Measurements from ENCODE around the gene MIB2.
A peak's percentile ranks its signal among the peaks of the same experiment; 100 is the strongest.
"Not testable (repeated sequence)": the region's sequence is repeated elsewhere in the genome, so short reads cannot be mapped to it uniquely, and the experiment has no call there.

MIB2 gene

DNA sequence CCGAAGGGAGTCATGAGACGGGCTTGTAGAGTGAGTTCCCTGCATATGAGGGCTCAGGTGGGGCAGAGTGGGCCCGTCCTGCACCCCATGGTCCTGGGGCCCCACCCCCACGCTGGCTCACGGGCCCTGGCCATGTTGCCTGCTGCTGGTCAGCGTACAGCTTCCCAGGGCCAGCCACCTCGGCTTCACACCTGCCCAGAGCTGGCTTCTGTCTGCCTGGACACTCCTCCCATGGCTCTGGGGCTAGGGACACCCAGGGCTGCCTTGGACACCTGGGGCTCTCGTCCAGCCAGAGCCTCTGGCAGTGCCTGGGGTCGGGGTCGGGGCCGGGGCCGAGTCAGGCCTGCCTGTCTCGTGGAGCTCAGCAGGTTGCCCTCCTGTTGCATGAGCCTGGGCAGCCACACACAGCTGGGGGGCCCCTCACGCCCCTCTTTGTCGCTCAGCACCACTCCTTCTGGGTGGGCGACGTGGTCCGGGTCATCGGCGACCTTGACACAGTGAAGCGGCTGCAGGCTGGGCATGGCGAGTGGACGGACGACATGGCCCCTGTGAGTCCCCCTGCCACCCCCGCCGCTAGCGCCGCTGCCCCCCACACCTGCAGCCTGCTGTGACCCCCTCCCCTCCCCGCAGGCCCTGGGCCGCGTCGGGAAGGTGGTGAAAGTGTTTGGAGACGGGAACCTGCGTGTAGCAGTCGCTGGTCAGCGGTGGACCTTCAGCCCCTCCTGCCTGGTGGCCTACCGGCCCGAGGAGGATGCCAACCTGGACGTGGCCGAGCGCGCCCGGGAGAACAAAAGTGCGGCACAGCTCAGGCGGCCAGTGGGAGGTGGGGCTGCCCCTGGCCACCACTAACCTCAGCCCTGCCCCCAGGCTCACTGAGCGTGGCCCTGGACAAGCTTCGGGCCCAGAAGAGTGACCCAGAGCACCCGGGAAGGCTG is 11.2 kb downstream of the MIB2 start:
- no peak for DNase-seq (ENCODE audit: low read depth in 2 of 3, low spot score in 1 of 3)

DNA sequence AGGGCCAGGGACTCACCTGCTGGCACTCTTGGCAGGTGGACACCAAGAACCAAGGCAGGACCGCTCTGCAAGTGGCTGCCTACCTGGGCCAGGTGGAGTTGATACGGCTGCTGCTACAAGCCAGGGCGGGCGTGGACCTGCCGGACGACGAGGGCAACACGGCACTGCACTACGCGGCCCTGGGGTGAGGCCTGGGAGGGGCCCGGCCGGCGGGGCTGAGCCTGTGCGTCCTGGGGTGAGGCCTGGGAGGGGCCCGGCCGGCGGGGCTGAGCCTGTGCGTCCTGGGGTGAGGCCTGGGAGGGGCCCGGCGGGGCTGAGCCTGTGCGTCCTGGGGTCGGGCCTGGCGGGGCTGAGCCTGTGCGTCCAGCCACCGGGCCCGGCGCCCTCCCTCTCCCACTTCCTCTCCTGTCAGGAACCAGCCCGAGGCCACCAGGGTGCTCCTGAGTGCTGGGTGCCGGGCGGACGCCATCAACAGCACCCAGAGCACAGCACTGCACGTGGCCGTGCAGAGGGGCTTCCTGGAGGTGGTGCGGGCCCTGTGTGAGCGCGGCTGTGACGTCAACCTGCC is 12.0 kb downstream of the MIB2 start:
- no peak for DNase-seq (ENCODE audit: low read depth in 2 of 3, low spot score in 1 of 3)

DNA sequence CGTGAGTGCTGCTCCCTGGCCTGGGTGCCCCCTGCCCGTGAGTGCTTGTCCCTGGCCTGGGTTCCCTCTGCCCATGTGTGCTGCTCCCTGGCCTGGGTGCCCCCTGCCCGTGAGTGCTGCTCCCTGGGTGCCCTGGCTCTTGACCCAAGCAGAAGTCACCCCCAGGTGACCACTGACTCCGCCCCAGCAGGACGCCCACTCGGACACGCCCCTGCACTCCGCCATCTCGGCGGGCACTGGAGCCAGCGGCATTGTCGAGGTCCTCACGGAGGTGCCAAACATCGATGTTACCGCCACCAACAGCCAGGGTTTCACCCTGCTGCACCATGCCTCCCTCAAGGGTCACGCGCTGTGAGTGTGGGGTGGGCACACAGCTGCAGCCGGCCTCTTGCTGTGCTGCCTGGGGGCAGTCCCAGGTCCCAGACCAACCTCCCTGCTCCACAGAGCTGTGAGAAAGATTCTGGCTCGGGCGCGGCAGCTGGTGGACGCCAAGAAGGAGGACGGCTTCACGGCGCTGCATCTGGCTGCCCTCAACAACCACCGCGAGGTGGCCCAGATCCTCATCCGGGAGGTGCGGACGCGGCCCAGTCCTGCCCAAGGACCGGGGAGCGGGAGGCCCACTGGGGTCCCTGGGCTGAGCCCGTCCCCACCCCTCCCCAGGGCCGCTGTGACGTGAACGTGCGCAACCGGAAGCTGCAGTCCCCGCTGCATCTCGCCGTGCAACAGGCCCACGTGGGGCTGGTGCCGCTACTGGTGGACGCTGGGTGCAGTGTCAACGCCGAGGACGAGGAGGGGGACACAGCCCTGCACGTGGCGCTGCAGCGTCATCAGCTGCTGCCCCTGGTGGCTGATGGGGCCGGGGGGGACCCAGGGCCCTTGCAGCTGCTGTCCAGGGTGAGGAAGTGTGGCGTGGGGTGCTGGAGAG is 12.8 kb downstream of the MIB2 start:
- no peak for DNase-seq (ENCODE audit: low read depth in 2 of 3, low spot score in 1 of 3)

DNA sequence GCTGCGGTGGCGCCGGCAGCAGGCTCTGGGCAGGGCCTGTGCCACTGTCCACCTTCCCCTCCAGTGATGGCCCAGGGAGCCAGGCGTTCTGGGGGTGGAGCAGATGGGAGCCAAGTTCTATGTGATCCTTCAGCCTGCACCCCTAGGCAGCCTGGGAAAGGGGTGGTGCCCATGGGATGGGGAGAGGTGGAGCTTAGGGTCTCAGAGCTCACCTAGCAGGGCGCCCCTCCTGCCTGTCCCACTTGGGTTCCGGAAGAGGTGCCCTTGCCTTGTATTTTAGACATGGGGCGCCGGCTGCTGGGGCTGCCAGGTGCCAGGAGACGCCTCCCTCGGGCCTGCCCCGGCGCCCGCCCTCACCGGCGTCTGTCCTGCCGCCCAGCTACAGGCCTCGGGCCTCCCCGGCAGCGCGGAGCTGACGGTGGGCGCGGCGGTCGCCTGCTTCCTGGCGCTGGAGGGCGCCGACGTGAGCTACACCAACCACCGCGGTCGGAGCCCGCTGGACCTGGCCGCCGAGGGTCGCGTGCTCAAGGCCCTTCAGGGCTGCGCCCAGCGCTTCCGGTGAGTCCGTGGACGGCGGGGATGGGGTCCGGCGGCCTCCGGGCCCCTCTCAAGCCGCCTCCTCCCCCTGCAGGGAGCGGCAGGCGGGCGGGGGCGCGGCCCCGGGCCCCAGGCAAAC is 13.6 kb downstream of the MIB2 start:
- DNase-seq (ENCODE audit: low read depth in 2 of 3, low spot score in 1 of 3): no peak

DNA sequence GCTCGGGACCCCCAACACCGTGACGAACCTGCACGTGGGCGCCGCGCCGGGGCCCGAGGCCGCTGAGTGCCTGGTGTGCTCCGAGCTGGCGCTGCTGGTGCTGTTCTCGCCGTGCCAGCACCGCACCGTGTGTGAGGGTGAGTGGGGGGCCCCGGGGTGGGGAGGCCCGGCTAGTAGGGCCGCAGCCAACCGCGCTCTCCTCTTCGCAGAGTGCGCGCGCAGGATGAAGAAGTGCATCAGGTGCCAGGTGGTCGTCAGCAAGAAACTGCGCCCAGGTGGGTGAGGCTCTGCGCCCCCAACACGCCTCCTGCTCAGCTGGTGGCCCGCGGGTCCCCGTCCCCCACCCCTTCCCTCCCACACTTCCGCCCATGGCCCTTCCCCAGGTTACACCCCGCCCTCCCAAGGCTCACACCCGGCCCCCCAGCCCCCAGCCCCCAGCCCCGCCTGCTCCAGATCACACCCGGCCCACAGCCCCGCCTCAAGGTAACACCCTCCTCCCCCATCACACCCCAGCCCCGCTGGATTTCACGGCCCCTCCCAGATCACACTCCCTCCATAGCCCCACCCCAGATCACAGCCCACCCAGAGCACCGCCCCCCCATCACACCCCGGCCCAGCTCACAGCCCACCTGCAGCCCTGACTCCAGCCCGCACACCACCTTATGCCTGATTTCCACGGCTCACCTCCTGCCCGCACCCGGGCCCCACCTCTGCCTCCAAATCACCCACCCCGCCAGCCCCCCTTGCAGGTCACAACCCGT is 14.3 kb downstream of the MIB2 start:
- DNase-seq (ENCODE audit: low read depth in 2 of 3, low spot score in 1 of 3): peak in 2 of 3 donors; percentile 29 to 33

DNA sequence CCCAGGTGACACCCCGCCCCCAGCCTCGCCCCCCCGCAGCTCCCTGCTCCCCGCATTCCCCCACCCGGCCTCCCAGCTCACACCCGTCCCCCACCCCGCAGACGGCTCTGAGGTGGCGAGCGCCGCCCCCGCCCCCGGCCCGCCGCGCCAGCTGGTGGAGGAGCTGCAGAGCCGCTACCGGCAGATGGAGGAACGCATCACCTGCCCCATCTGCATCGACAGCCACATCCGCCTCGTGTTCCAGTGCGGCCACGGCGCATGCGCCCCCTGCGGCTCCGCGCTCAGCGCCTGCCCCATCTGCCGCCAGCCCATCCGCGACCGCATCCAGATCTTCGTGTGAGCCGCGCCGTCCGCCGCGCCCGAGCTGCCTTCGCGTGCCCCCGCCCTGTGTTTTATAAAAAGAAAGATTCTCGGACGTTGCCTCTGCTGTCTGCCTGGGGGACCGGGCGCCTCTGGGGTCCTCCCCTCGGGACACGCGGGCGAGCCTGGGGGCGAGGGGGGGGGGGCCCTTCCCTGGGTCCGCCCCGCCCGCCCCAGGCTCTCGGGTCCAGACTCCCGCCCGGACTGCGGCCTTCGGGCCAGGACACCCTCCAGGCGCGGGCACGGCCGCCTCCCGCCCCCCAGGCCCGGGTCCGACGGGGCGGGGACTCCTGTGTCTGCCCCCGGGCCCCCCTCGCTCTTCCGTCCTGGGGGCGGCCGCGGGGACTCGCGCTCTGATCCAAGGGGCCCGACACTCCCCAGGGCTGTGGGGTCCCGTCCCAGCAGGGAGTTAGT is 15.1 kb downstream of the MIB2 start:
- peak; percentile 79 to 89 (median 83) for DNase-seq (ENCODE audit: low read depth in 2 of 3, low spot score in 1 of 3)

DNA sequence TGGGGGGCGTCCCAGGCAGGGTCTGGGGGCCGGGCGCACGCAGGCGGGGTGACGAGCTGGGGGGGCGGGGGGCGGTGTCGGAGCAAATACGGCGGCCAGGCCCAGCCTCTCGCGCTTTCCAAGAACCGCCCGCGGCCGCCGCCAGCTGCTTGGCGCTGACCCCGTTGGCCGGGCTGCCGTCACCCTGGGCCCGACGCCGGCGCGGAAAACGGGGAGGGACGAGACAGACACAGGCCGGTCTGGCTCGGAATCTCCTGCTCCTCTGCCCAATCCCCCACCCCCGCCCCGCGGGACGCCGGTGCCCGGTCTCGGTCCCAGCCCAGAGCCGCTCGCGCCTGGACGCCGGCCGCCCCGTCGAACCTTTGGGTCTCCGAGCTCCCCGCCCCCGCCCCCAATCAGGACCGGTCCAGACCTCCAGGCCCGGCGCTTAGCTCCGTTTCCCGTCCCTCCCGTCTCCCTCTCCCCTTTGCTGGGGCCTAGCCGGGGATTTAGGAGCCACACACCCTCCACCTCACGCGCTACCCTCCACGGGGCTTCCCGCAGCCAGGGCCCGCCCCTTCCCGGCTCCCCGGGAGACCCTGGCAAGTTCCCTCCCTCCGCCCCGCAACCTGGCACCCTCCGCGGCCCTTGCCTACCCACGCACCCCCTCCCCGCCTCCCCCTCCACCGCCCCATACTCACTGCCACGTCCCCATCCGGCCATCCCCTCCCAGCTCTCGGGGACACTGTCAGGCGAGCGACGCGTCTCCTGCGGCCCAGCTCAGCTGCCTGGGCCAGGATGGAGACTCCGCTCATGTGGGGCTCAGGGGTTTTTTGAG is 15.9 kb downstream of the MIB2 start:
- no peak for DNase-seq (ENCODE audit: low read depth in 2 of 3, low spot score in 1 of 3)

DNA sequence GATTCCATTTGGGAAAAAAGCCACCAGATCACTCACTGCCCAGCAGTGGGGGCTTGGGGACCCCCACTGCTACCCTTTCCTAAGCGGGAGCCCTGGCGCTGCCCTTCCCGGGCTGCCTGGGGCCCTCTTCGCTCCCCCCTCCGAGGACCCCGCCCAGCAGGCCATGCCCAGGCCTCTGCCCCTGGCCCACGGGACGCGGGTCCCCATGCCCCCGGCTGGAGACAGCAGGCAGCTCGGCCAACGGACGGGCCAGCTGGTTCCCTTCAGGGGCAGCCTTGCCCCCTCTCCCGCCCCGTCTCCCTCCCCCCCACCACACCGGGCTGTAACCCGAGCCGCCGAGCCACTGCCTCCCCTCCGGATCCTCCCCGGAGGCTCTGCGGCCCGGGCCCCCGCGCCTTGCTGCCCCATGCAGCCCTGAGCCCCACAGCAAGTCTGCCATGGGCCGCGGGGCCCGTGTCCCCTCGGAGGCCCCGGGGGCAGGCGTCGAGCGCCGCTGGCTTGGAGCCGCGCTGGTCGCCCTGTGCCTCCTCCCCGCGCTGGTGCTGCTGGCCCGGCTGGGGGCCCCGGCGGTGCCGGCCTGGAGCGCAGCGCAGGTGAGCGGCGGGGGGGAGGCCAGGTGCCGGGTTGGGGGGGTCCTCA is 16.6 kb downstream of the MIB2 start, which contains the start of gene MMP23B:
MMP23B (plus strand) TSS at position 392 of the 639 bp plus-strand sequence; CDS start at position 438, 46 bp downstream.
- no peak for DNase-seq (ENCODE audit: low read depth in 2 of 3, low spot score in 1 of 3)

DNA sequence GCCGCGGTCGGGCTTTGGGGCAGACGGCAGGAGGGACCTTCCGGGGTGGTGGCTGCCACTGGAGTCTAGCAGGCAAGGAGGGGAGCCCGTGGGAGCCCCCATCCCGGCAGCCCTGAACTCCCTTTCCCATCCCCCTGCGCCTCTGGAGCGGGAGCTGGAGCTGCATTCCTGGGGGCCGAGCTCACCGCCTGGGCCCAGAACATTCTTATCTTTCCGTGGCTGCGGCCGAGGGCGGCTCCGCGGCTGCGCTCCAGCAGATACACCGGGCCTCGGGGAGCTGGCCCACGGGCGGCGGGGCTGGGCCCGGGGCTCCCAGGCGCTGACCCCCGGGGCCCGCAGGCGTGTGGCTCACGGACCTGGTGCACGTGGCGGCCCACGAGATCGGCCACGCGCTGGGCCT is 18.1 kb downstream of the MIB2 start:
- DNase-seq (ENCODE audit: low read depth in 2 of 3, low spot score in 1 of 3): not testable (repeated sequence)

DNA sequence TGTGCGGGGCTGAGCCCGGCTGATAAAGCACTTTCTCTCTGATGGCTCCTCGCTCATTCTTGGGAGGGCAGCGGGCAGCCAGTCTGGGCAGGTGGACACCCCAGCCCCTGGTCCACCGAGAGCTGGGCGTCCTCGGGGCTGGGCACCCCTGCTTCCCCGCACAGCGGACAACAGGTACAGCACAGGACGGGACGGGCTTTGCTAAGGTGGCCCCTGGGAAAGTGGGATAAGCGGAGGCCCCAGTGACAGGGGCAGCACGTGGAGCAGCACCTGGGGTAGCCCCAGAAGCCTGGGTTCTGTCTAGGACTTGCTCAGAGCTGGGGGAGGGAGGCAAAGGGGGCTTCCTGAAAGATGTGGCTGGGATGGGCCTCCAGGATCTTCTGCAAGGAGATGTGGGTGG is 19.3 kb downstream of the MIB2 start:
- DNase-seq (ENCODE audit: low read depth in 2 of 3, low spot score in 1 of 3): not testable (repeated sequence)

DNA sequence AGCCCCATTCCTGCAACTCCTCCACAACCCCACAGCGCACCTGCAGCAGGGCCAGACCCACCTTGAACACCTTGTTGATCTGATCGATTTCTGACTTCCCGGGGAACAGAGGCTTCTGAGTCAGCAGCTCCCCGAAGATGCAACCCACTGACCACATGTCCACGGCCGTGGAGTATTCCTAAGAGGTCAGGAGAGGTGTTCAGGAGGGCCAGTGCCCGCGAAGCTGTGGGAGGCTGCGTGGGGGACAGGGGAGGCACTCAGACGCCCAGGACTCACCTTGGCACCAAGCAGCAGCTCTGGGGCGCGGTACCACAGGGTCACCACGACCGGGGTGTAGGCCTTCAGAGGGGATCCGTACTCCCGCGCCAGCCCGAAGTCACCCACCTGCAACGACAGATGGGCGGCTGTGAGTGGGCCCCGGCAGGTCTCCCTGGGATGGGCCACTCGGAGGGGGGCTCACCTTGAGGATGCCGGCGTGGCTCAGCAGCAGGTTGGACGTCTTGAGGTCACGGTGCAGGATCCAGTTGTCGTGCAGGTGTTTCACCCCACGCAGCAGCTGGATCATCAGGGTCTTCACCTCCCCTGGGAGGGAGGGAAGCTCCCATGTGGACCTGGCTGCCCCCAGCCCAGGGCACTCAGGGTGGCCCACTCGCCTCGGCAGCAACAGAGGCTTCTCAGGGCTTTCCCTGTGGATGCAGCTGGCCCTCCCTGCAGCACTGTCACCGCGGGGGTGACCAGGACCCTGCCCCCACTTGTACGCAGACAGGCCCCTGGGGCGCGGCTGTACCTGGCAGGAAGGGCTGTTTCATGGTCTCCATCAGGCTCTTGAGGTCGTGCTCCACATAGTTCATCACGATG is 21.6 kb downstream of the MIB2 start:
- DNase-seq (ENCODE audit: low read depth in 2 of 3, low spot score in 1 of 3): not testable (repeated sequence)

DNA sequence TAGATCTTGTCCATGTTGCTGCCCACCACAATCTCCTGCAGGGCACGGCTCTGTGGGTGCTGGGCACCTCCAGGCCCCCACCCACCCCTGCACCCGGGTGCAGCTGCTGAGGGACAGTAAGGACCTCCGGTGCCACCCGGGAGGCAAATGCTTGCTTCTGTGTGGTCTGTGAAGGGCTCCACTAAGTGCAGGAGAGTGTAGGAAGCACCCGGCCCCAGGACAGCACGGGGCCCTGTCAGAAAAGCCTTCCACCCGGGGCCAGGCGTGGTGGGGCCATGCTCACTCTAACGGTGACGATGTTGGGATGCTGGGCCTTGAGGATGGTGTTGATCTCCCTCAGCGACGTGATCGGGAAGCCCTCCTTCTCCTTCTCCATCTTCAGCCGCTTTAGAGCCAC is 22.2 kb downstream of the MIB2 start:
- not testable (repeated sequence) for DNase-seq (ENCODE audit: low read depth in 2 of 3, low spot score in 1 of 3)

DNA sequence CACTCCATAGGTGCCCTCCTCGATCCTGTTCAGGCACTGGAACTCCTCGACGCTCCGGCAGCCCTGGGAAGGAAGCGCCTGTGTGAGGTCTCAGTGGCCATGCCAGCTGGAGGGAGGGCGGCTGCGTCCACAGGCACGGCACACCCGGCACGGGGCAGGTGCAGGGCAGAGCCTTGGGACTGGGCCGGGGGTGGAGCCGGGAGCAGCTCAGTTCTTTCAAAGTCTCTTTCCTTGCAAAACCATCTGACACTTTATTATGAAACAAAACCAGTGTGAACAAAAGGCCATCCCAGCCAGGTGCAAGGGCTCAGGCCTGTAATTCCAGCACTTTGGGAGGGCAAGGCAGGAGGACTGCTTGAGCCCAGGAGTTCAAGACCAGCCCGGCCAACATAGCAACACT is 23.2 kb downstream of the MIB2 start:
- not testable (repeated sequence) for DNase-seq (ENCODE audit: low read depth in 2 of 3, low spot score in 1 of 3)

DNA sequence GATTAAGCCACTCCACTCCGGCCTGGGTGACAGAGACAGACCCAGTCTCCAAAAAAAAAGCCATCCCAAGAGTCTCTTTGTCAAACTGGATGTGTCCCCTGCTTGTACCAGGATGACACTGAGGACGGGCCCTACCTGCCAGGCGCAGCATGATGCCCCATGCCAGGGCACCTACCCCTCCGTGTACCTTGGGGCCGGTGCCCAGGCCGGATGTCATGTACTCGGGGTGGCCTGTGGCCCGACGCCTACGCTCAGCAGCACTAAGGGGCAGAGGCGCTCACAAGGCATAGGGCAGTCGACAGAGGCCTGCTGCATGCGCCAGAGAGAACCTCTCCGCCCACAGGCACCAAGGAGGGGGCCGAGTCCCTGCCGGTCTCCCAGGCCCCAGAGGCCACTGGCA is 24.1 kb downstream of the MIB2 start:
- not testable (repeated sequence) for DNase-seq (ENCODE audit: low read depth in 2 of 3, low spot score in 1 of 3)

DNA sequence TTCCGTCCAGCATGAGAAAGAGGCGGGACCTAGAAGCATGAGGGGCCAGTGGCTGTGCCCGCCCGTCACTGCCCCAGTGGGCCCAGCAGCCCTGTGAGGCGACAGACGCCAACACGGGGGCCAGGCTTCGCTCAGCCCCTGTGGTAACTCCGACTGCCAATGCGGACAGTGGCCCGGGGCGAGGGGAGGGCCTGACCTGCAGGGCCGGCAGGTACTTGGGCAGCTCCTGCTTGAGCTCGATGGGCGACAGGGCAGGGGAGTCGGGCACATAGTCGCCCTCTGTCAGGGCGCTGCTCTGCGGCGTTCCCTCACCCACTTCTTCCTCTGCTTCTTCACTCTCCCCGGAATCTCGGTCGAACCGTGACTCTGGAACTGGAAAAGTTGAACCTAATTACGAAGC is 24.8 kb downstream of the MIB2 start:
- not testable (repeated sequence) for DNase-seq (ENCODE audit: low read depth in 2 of 3, low spot score in 1 of 3)

DNA sequence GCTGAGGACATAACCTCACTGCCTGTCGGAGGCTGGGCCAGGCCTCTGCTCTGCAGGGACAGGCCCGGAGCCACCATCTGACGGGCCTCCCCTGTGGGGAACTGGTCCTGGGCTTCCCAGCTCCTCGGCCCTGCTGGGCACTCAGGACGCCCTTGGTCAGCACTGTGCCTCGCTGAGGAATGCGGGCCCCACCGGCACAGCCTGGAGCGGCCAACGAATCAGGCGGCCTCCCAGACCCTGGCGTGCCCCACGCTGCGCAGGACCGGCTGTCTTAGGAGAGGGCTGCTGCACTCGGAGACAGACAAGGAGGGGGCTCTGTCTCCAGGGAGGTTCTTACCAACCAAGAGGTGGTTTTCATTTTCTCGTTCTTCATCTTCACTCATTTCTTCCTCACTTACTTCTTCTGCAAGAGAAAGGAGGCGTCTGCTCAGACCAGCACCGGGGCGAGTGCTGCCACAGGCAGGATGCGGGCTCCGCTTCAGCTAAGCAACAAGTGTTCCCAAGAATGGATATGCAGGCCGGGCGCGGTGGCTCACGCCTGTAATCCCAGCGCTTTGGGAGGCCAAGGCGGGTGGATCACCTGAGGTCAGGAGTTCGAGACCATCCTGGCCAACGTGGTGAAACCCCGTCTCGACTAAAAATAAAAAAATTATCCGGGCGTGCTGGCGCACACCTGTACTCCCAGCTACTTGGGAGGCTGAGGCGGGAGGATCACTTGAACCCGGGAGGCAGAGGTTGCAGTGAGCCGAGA is 25.6 kb downstream of the MIB2 start:
- not testable (repeated sequence) for DNase-seq (ENCODE audit: low read depth in 2 of 3, low spot score in 1 of 3)
